Erythroblast (primary cell): ENCODE results near the gene PRKAR1B.

ENCODE experiments used
- GATA1 ChIP-seq: IDR thresholded peaks from 2 replicates; pipeline ENCODE4 v1.6.1; 2011; ENCODE audit warnings: low read depth, mild to moderate bottlenecking, control low read depth, low read length, moderate library complexity
- POLR2A ChIP-seq: IDR thresholded peaks from 2 replicates; pipeline ENCODE4 v1.6.1; 2011; ENCODE audit warnings: mild to moderate bottlenecking, low read length

DNA sequence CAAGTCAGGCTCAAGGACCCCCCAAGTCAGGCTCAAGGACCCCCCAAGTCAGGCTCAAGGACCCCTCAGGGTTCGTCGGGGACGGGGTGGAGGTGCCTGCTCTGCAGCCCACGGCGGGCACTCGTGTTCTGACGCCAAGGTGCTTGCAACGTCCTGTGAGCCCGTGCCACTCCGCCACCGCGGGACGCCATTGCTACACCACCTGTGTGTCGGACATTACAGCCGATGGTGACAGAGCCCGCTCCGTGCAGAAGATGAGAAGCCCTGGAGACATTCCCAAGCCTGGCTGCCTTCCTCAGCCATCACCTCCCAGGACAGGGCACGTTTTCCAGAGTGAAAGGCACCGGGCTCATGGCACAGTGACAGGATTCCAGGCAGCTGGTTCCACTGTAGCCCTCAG, 98.3 kb downstream of the PRKAR1B start:
- TF ChIP-seq POLR2A: no peak
- no peak for TF ChIP-seq GATA1
